ENCODE measurements around the gene RPA1.
A peak's percentile ranks its signal among the peaks of the same experiment; 100 is the strongest.

The RPA1 gene

GRCh38 chr17:1865252-1866037, 35.6 kb downstream of the RPA1 start:
- TF ChIP-seq CTCF (IDR thresholded peaks at IDR 0.05; ENCODE audit: low read depth, low read length) (peak; percentile 34), MYC (IDR thresholded peaks at IDR 0.05; ENCODE audit: low read depth, low read length) (no peak), POLR2A (IDR thresholded peaks at IDR 0.05; ENCODE audit: extremely low read depth, insufficient read length) (no peak)
- TF ChIP-seq, protein P1, sequence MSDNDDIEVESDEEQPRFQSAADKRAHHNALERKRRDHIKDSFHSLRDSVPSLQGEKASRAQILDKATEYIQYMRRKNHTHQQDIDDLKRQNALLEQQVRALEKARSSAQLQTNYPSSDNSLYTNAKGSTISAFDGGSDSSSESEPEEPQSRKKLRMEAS (IDR thresholded peaks at IDR 0.05; ENCODE audit: low read depth, low read length), result no peak
- H3K4me3 ChIP-seq (ENCODE audit: low read depth, low read length), result no peak overlapping the region
- DNase-seq (ENCODE audit: low read depth), result peak; percentile 39

GRCh38 chr17:1867307-1867706, 37.5 kb downstream of the RPA1 start:
- no peak for TF ChIP-seq POLR2A (IDR thresholded peaks at IDR 0.05; ENCODE audit: extremely low read depth, insufficient read length)
- TF ChIP-seq, protein P1 (IDR thresholded peaks at IDR 0.05; ENCODE audit: low read depth, low read length), result no peak
- TF ChIP-seq MYC (IDR thresholded peaks at IDR 0.05; ENCODE audit: low read depth, low read length), result no peak
- TF ChIP-seq CTCF (IDR thresholded peaks at IDR 0.05; ENCODE audit: low read depth, low read length), result no peak
- DNase-seq (ENCODE audit: low read depth), result no peak
- H3K4me3 ChIP-seq (ENCODE audit: low read depth, low read length), result no peak overlapping the region

GRCh38 chr17:1868090-1868489, 38.3 kb downstream of the RPA1 start:
- H3K4me3 ChIP-seq (ENCODE audit: low read depth, low read length), result no peak overlapping the region
- TF ChIP-seq MYC (IDR thresholded peaks at IDR 0.05; ENCODE audit: low read depth, low read length), result no peak
- TF ChIP-seq POLR2A (IDR thresholded peaks at IDR 0.05; ENCODE audit: extremely low read depth, insufficient read length), result no peak
- TF ChIP-seq, protein P1 (IDR thresholded peaks at IDR 0.05; ENCODE audit: low read depth, low read length), result no peak
- TF ChIP-seq CTCF (IDR thresholded peaks at IDR 0.05; ENCODE audit: low read depth, low read length), result no peak
- DNase-seq (ENCODE audit: low read depth), result no peak

DNA sequence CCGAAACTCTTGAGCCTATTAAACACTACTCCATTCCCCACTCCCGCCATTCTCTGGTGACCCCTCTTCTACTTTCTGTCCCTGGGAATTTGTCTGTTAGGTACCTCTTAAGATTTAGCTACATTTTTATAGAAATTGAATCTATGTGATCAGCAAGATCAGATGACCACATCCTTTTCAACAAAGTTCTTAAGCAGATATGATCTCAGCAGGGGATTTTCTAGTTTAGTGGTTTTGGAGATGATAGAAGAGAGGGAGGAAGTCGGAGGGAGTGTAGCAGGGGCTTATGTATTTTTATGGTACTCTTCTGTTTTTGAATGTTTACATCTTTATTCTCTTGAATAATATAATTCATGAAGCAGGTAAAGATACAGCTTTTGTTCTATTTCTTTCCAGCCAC, 40.8 kb downstream of the RPA1 start:
- DNase-seq (ENCODE audit: low read depth), result no peak
- TF ChIP-seq CTCF (IDR thresholded peaks at IDR 0.05; ENCODE audit: low read depth, low read length) (no peak), POLR2A (IDR thresholded peaks at IDR 0.05; ENCODE audit: extremely low read depth, insufficient read length) (no peak), MYC (IDR thresholded peaks at IDR 0.05; ENCODE audit: low read depth, low read length) (no peak)
- TF ChIP-seq, protein P1 (IDR thresholded peaks at IDR 0.05; ENCODE audit: low read depth, low read length), result no peak
- H3K4me3 ChIP-seq (ENCODE audit: low read depth, low read length), result no peak overlapping the region

GRCh38 chr17:1871756-1872155, 42.0 kb downstream of the RPA1 start:
- TF ChIP-seq POLR2A (IDR thresholded peaks at IDR 0.05; ENCODE audit: extremely low read depth, insufficient read length) (no peak), MYC (IDR thresholded peaks at IDR 0.05; ENCODE audit: low read depth, low read length) (no peak), CTCF (IDR thresholded peaks at IDR 0.05; ENCODE audit: low read depth, low read length) (no peak)
- TF ChIP-seq, protein P1 (IDR thresholded peaks at IDR 0.05; ENCODE audit: low read depth, low read length), result no peak
- H3K4me3 ChIP-seq (ENCODE audit: low read depth, low read length), result no peak overlapping the region
- no peak for DNase-seq (ENCODE audit: low read depth)

All from NB4 (cell line).